Activated CD4-positive, alpha-beta T cell treated with anti-CD3 and anti-CD28 coated beads, Interleukin-2, amount 50 U/mL, for 16 hours (primary cell): ENCODE data around the gene SKIDA1.

ENCODE experiments used
- DNase-seq: peaks from one replicate; pipeline ENCODE4 v3.0.0-alpha.2; 2020

The SKIDA1 gene

GRCh38 chr10:21475393-21475792 is 50.1 kb downstream of the SKIDA1 start:
- no peak for DNase-seq

- DNase-seq: no peak
Measured at GRCh38 chr10:21473541-21473940, 51.9 kb downstream of the SKIDA1 start.

- DNase-seq: no peak
Measured at GRCh38 chr10:21473135-21473534, 52.3 kb downstream of the SKIDA1 start.

GRCh38 chr10:21468086-21468485 is 57.4 kb downstream of the SKIDA1 start:
- DNase-seq: no peak

- no peak for DNase-seq
Measured at GRCh38 chr10:21467633-21468032, 57.8 kb downstream of the SKIDA1 start.

GRCh38 chr10:21464134-21464533 is 61.3 kb downstream of the SKIDA1 start:
- no peak for DNase-seq
